ENCODE results near the gene TBCCD1.

GRCh38 chr3:186594591-186595113 is 27.5 kb upstream of the TBCCD1 start:
- no peak for TF ChIP-seq CTCF (IDR thresholded peaks at IDR 0.05 in 8 of 11, conservative IDR thresholded peaks at IDR 0.05 in 3 of 11)
- no peak for TF ChIP-seq POLR2A (IDR thresholded peaks at IDR 0.05)
